Measurements from ENCODE around the gene OMG.
"Not testable (repeated sequence)": the region's sequence is repeated elsewhere in the genome, so short reads cannot be mapped to it uniquely, and the experiment has no call there.

The OMG gene

GRCh38 chr17:31287932-31288331, 9.1 kb downstream of the OMG start:
- not testable (repeated sequence) for H3K27ac ChIP-seq (ENCODE audit: low read depth, low read length); H3K27me3 ChIP-seq (ENCODE audit: insufficient read depth, low read length); H3K4me3 ChIP-seq (ENCODE audit: low read depth, low read length); H2AFZ ChIP-seq (ENCODE audit: low read length, unreplicated experiment); H3K4me1 ChIP-seq (ENCODE audit: control insufficient read depth, insufficient read depth, low read length, unreplicated experiment); H3K79me2 ChIP-seq (ENCODE audit: control insufficient read depth, insufficient read depth, low read length, unreplicated experiment); H3K36me3 ChIP-seq (ENCODE audit: insufficient read depth, low read length)

GRCh38 chr17:31286587-31286986, 10.5 kb downstream of the OMG start:
- Histone ChIP-seq H3K79me2 (ENCODE audit: control insufficient read depth, insufficient read depth, low read length, unreplicated experiment) (no peaks in the 10 kb centered on the region), H3K4me3 (ENCODE audit: low read depth, low read length) (no peak overlapping the region), H3K36me3 (ENCODE audit: insufficient read depth, low read length) (no peaks in the 10 kb centered on the region), H2AFZ (ENCODE audit: low read length, unreplicated experiment) (no peak overlapping the region), H3K27ac (ENCODE audit: low read depth, low read length) (no peak overlapping the region), H3K4me1 (ENCODE audit: control insufficient read depth, insufficient read depth, low read length, unreplicated experiment) (peaks cover 5% of the 10 kb centered on the region), H3K27me3 (ENCODE audit: insufficient read depth, low read length) (no peaks in the 10 kb centered on the region)

GRCh38 chr17:31283841-31284240, 13.2 kb downstream of the OMG start:
- Histone ChIP-seq H3K4me1 (ENCODE audit: control insufficient read depth, insufficient read depth, low read length, unreplicated experiment) (no peaks in the 10 kb centered on the region), H3K27me3 (ENCODE audit: insufficient read depth, low read length) (no peaks in the 10 kb centered on the region), H3K36me3 (ENCODE audit: insufficient read depth, low read length) (no peaks in the 10 kb centered on the region)

GRCh38 chr17:31281061-31281460, 16.0 kb downstream of the OMG start:
- 0 out of 2 replicates have a peak, but pooled peaks cover 2% of the 10 kb centered on the region for H3K36me3 ChIP-seq (ENCODE audit: insufficient read depth, low read length)
- H2AFZ ChIP-seq (ENCODE audit: low read length, unreplicated experiment), result no peak overlapping the region
- no peaks in the 10 kb centered on the region for H3K79me2 ChIP-seq (ENCODE audit: control insufficient read depth, insufficient read depth, low read length, unreplicated experiment)
- H3K27me3 ChIP-seq (ENCODE audit: insufficient read depth, low read length), result no peaks in the 10 kb centered on the region
- H3K27ac ChIP-seq (ENCODE audit: low read depth, low read length), result no peak overlapping the region
- no peak overlapping the region for H3K4me3 ChIP-seq (ENCODE audit: low read depth, low read length)
- no peaks in the 10 kb centered on the region for H3K4me1 ChIP-seq (ENCODE audit: control insufficient read depth, insufficient read depth, low read length, unreplicated experiment)

More at GRCh38 chr17:31283841-31284240, 13.2 kb downstream of the OMG start:
- Histone ChIP-seq H3K79me2 (ENCODE audit: control insufficient read depth, insufficient read depth, low read length, unreplicated experiment) (no peaks in the 10 kb centered on the region), H3K27ac (ENCODE audit: low read depth, low read length) (no peak overlapping the region), H3K4me3 (ENCODE audit: low read depth, low read length) (no peak overlapping the region), H2AFZ (ENCODE audit: low read length, unreplicated experiment) (no peak overlapping the region)

- Histone ChIP-seq H3K36me3 (ENCODE audit: insufficient read depth, low read length) (peaks cover 8% of the 10 kb centered on the region; the same call in 1 of the 2 replicates), H3K27me3 (ENCODE audit: insufficient read depth, low read length) (no peaks in the 10 kb centered on the region), H3K79me2 (ENCODE audit: control insufficient read depth, insufficient read depth, low read length, unreplicated experiment) (no peaks in the 10 kb centered on the region), H3K27ac (ENCODE audit: low read depth, low read length) (no peak overlapping the region), H3K4me1 (ENCODE audit: control insufficient read depth, insufficient read depth, low read length, unreplicated experiment) (peaks cover 9% of the 10 kb centered on the region), H3K4me3 (ENCODE audit: low read depth, low read length) (no peak overlapping the region), H2AFZ (ENCODE audit: low read length, unreplicated experiment) (no peak overlapping the region)
Observed at GRCh38 chr17:31279401-31279800, 17.6 kb downstream of the OMG start.

GRCh38 chr17:31275116-31275515, 21.9 kb downstream of the OMG start:
- Histone ChIP-seq H3K4me3 (ENCODE audit: low read depth, low read length) (no peak overlapping the region), H3K36me3 (ENCODE audit: insufficient read depth, low read length) (peaks cover 18% of the 10 kb centered on the region), H3K79me2 (ENCODE audit: control insufficient read depth, insufficient read depth, low read length, unreplicated experiment) (no peaks in the 10 kb centered on the region), H3K27me3 (ENCODE audit: insufficient read depth, low read length) (no peaks in the 10 kb centered on the region), H3K27ac (ENCODE audit: low read depth, low read length) (peak overlapping the region; percentile 80), H3K4me1 (ENCODE audit: control insufficient read depth, insufficient read depth, low read length, unreplicated experiment) (peaks cover 28% of the 10 kb centered on the region), H2AFZ (ENCODE audit: low read length, unreplicated experiment) (no peak overlapping the region)

- Histone ChIP-seq H3K36me3 (ENCODE audit: insufficient read depth, low read length) (peaks cover 18% of the 10 kb centered on the region), H3K79me2 (ENCODE audit: control insufficient read depth, insufficient read depth, low read length, unreplicated experiment) (no peaks in the 10 kb centered on the region), H3K27me3 (ENCODE audit: insufficient read depth, low read length) (no peaks in the 10 kb centered on the region), H2AFZ (ENCODE audit: low read length, unreplicated experiment) (no peak overlapping the region), H3K4me3 (ENCODE audit: low read depth, low read length) (peak overlapping the region; percentile 26; the same call in 1 of the 2 replicates), H3K4me1 (ENCODE audit: control insufficient read depth, insufficient read depth, low read length, unreplicated experiment) (peaks cover 37% of the 10 kb centered on the region), H3K27ac (ENCODE audit: low read depth, low read length) (peak overlapping the region; percentile 80)
Observed at GRCh38 chr17:31274252-31274651, 22.8 kb downstream of the OMG start.

- H3K36me3 ChIP-seq (ENCODE audit: insufficient read depth, low read length), result peaks cover 18% of the 10 kb centered on the region
- peaks cover 44% of the 10 kb centered on the region for H3K4me1 ChIP-seq (ENCODE audit: control insufficient read depth, insufficient read depth, low read length, unreplicated experiment)
- peak overlapping the region; percentile 80 for H3K27ac ChIP-seq (ENCODE audit: low read depth, low read length)
- no peaks in the 10 kb centered on the region for H3K79me2 ChIP-seq (ENCODE audit: control insufficient read depth, insufficient read depth, low read length, unreplicated experiment)
- no peak overlapping the region for H2AFZ ChIP-seq (ENCODE audit: low read length, unreplicated experiment)
- H3K4me3 ChIP-seq (ENCODE audit: low read depth, low read length), result no peak overlapping the region
- no peaks in the 10 kb centered on the region for H3K27me3 ChIP-seq (ENCODE audit: insufficient read depth, low read length)
Observed at GRCh38 chr17:31273516-31273915, 23.5 kb downstream of the OMG start.

- no peaks in the 10 kb centered on the region for H3K27me3 ChIP-seq (ENCODE audit: insufficient read depth, low read length)
- no peaks in the 10 kb centered on the region for H3K79me2 ChIP-seq (ENCODE audit: control insufficient read depth, insufficient read depth, low read length, unreplicated experiment)
- H2AFZ ChIP-seq (ENCODE audit: low read length, unreplicated experiment), result no peak overlapping the region
- H3K27ac ChIP-seq (ENCODE audit: low read depth, low read length), result no peak overlapping the region
- peaks cover 47% of the 10 kb centered on the region for H3K4me1 ChIP-seq (ENCODE audit: control insufficient read depth, insufficient read depth, low read length, unreplicated experiment)
- no peak overlapping the region for H3K4me3 ChIP-seq (ENCODE audit: low read depth, low read length)
- H3K36me3 ChIP-seq (ENCODE audit: insufficient read depth, low read length), result peaks cover 18% of the 10 kb centered on the region
Observed at GRCh38 chr17:31272803-31273202, 24.2 kb downstream of the OMG start.

GRCh38 chr17:31272236-31272635, 24.8 kb downstream of the OMG start:
- H3K27me3 ChIP-seq (ENCODE audit: insufficient read depth, low read length), result no peaks in the 10 kb centered on the region
- no peak overlapping the region for H3K4me3 ChIP-seq (ENCODE audit: low read depth, low read length)
- H3K27ac ChIP-seq (ENCODE audit: low read depth, low read length), result no peak overlapping the region
- H3K79me2 ChIP-seq (ENCODE audit: control insufficient read depth, insufficient read depth, low read length, unreplicated experiment), result no peaks in the 10 kb centered on the region
- H2AFZ ChIP-seq (ENCODE audit: low read length, unreplicated experiment), result no peak overlapping the region
- H3K36me3 ChIP-seq (ENCODE audit: insufficient read depth, low read length), result peaks cover 16% of the 10 kb centered on the region
- peaks cover 53% of the 10 kb centered on the region for H3K4me1 ChIP-seq (ENCODE audit: control insufficient read depth, insufficient read depth, low read length, unreplicated experiment)

GRCh38 chr17:31269578-31269983, 27.5 kb downstream of the OMG start:
- Histone ChIP-seq H3K36me3 (ENCODE audit: insufficient read depth, low read length) (peaks cover 20% of the 10 kb centered on the region), H3K4me3 (ENCODE audit: low read depth, low read length) (peak overlapping the region; percentile 17; the same call in 1 of the 2 replicates), H3K27me3 (ENCODE audit: insufficient read depth, low read length) (no peaks in the 10 kb centered on the region), H3K79me2 (ENCODE audit: control insufficient read depth, insufficient read depth, low read length, unreplicated experiment) (no peaks in the 10 kb centered on the region), H2AFZ (ENCODE audit: low read length, unreplicated experiment) (no peak overlapping the region), H3K27ac (ENCODE audit: low read depth, low read length) (peak overlapping the region; percentile 81), H3K4me1 (ENCODE audit: control insufficient read depth, insufficient read depth, low read length, unreplicated experiment) (peaks cover 47% of the 10 kb centered on the region)

Measured in ACC112 (cell line).